Hepatocyte (in vitro differentiated cells): Measurements from ENCODE around the gene PTAR1. TPM values are rescaled to one million over a fixed set of nuclear protein-coding genes. Genes with fewer than 3 reads are reported as not detected.

Experiments used
- DNase-seq: peaks from one replicate; pipeline ENCODE4 v3.0.0-alpha.2; 2016; ENCODE audit warnings: low spot score
- H2AFZ ChIP-seq: fragments of 200-600 bp; sonication (generic); 2 replicates; pipeline ENCODE4 v1.6.0; 2016; ENCODE audit warnings: antibody characterized with exemption, mild to moderate bottlenecking
- H3K27ac ChIP-seq: fragments of 200-600 bp; sonication (generic); 2 replicates; pipeline ENCODE4 v1.5.1; 2016; ENCODE audit warnings: mild to moderate bottlenecking
- H3K27me3 ChIP-seq: fragments of 200-600 bp; sonication (generic); 2 replicates; pipeline ENCODE4 v1.6.1; 2016
- H3K36me3 ChIP-seq: fragments of 200-600 bp; sonication (generic); replicated peaks from 2 replicates; pipeline ENCODE4 v1.5.1; 2016; ENCODE audit warnings: low read depth; ENCODE audit not compliant: insufficient read depth
- H3K4me1 ChIP-seq: fragments of 200-600 bp; sonication (generic); 2 replicates; pipeline ENCODE4 v1.5.1; 2016; ENCODE audit warnings: mild to moderate bottlenecking, moderate library complexity; ENCODE audit not compliant: insufficient read depth
- H3K4me2 ChIP-seq: fragments of 200-600 bp; sonication (generic); 2 replicates; pipeline ENCODE4 v1.6.0; 2016
- H3K4me3 ChIP-seq: fragments of 200-600 bp; sonication (generic); 2 replicates; pipeline ENCODE4 v1.5.1; 2016; ENCODE audit warnings: mild to moderate bottlenecking
- H3K79me2 ChIP-seq: fragments of 200-600 bp; sonication (generic); 2 replicates; pipeline ENCODE4 v1.6.0; 2017; ENCODE audit warnings: mild to moderate bottlenecking
- H3K9me2 ChIP-seq: fragments of 200-600 bp; sonication (generic); replicated peaks from 2 replicates; pipeline ENCODE4 v1.6.0; 2017; ENCODE audit warnings: mild to moderate bottlenecking; ENCODE audit not compliant: insufficient read depth
- H3K9me3 ChIP-seq: fragments of 200-600 bp; sonication (generic); 2 replicates; pipeline ENCODE4 v1.5.1; 2016; ENCODE audit warnings: low read depth, mild to moderate bottlenecking
- H4K20me1 ChIP-seq: fragments of 200-600 bp; sonication (generic); 2 replicates; pipeline ENCODE4 v1.6.0; 2016; ENCODE audit warnings: mild to moderate bottlenecking; ENCODE audit not compliant: insufficient read depth, poor library complexity, severe bottlenecking
- EZH2 ChIP-seq: fragments of 200-600 bp; sonication (generic); IDR thresholded peaks from 2 replicates; pipeline ENCODE4 v1.6.1; 2016; ENCODE audit warnings: antibody characterized with exemption, mild to moderate bottlenecking, borderline replicate concordance
- EZH2phosphoT487 ChIP-seq: fragments of 200-600 bp; sonication (generic); IDR thresholded peaks from one replicate; pipeline ENCODE4 v1.6.1; 2018; ENCODE audit warnings: antibody characterized with exemption, mild to moderate bottlenecking, low read depth, moderate library complexity; ENCODE audit not compliant: unreplicated experiment, severe bottlenecking
- WGBS: methylation state at CpG from one replicate; pipeline ENCODE4 v1.1.6; 2016; ENCODE audit warnings: low lambda C conversion rate; ENCODE audit errors: missing lambda C conversion rate; 5-methylcytosine and 5-hydroxymethylcytosine counted together
- polyA plus RNA-seq: library from polyadenylated mRNA; unstranded; fragments of >200 nt; fragmentation: Nextera tagmentation; extraction: Ambion mirVana; gene quantifications from 2 replicates; pipeline ENCODE4 v1.2.1, GENCODE V29; 2016
- total RNA-seq: library from RNA; depleted of rRNA; stranded (reverse); fragments of >200 nt; gene quantifications from 2 replicates; pipeline ENCODE4 v1.2.3, GENCODE V29; 2014
- TF ChIP-seq, protein P1 (sequence below): fragments of 200-600 bp; sonication (generic); IDR thresholded peaks from 2 replicates; pipeline ENCODE4 v1.5.1; 2016; ENCODE audit warnings: antibody characterized with exemption, mild to moderate bottlenecking; ENCODE audit not compliant: poor library complexity

The PTAR1 gene
- total and polyA plus RNA-seq, 2 experiments from 2014 or later, result 10.8 to 75.1 TPM

DNA sequence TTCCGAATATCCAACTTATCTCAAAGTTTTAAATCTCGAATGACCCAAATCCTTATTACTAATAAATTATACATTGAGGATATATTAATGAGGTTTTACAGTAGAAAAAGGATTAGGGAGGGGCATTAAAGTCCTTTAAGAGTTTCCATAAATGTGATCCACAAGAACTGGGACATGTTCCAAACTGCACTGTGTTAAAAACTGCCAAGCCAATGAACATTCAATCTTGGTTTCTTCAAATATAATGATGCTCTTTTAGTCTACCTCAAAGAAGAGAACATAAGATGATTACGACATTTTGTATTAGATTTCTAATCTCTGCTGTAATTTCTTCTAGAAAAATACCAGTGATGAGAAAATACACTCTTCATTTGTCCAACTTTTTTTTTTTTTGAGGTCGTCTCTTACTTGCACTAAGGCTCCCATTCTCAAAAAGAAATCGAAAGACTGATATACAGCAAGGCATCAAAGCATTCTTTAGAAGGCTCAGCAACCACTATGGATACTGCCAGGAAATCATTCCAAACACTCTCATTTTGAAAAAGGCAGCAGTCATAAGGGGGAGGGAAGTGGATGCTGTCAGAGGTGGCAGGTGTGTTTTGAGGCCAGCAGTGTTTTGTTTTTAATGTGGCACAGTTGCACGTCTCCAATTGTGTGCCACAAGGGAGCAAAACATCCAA lies 1.7 kb downstream of the PTAR1 start:
- DNase-seq, result no peak
- no peaks in the 10 kb centered on the region for H3K36me3 ChIP-seq
- 44% methylated on average over 6 of the region's 6 CpGs for WGBS
- no peak for TF ChIP-seq EZH2
- no peak for TF ChIP-seq EZH2phosphoT487
- TF ChIP-seq, protein P1, sequence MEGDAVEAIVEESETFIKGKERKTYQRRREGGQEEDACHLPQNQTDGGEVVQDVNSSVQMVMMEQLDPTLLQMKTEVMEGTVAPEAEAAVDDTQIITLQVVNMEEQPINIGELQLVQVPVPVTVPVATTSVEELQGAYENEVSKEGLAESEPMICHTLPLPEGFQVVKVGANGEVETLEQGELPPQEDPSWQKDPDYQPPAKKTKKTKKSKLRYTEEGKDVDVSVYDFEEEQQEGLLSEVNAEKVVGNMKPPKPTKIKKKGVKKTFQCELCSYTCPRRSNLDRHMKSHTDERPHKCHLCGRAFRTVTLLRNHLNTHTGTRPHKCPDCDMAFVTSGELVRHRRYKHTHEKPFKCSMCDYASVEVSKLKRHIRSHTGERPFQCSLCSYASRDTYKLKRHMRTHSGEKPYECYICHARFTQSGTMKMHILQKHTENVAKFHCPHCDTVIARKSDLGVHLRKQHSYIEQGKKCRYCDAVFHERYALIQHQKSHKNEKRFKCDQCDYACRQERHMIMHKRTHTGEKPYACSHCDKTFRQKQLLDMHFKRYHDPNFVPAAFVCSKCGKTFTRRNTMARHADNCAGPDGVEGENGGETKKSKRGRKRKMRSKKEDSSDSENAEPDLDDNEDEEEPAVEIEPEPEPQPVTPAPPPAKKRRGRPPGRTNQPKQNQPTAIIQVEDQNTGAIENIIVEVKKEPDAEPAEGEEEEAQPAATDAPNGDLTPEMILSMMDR, result no peak
- peak overlapping the region; percentile 33 for H3K27ac ChIP-seq
- peaks cover 21% of the 10 kb centered on the region for H3K4me1 ChIP-seq
- H3K4me3 ChIP-seq, result peak overlapping the region; percentile 73
- peaks cover 61% of the 10 kb centered on the region for H3K79me2 ChIP-seq
- no peak overlapping the region for H2AFZ ChIP-seq
- no peaks in the 10 kb centered on the region for H3K9me3 ChIP-seq
- H3K4me2 ChIP-seq, result peak overlapping the region; percentile 85
- H4K20me1 ChIP-seq, result peaks cover 3% of the 10 kb centered on the region
- no peaks in the 10 kb centered on the region for H3K9me2 ChIP-seq
- H3K27me3 ChIP-seq, result no peaks in the 10 kb centered on the region

DNA sequence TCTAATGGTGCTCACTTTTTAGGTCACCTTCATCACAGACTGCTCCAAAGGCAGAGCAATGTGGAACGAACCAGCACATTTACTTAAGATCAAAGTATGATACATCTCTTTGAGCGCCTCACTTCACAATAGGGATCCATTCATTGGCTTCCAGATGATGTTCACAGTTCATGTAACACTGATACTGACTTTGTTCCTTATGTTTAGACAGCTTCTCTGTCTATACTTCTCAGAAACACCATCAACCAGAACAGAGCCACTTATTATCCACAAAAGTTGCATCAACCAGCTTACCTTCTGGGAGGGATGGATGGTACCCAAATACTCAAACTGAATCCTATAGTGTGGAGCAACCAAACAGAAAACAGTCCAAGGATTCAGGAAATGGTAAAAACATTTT lies 4.6 kb downstream of the PTAR1 start:
- H3K27ac ChIP-seq, result no peak overlapping the region
- no peaks in the 10 kb centered on the region for H3K36me3 ChIP-seq
- TF ChIP-seq EZH2, result no peak
- TF ChIP-seq, protein P1, result no peak
- TF ChIP-seq EZH2phosphoT487, result no peak
- H4K20me1 ChIP-seq, result peaks cover 8% of the 10 kb centered on the region
- no peak overlapping the region for H3K4me2 ChIP-seq
- 93% methylated on average over 2 of the region's 2 CpGs for WGBS
- peaks cover 21% of the 10 kb centered on the region for H3K4me1 ChIP-seq
- H3K9me3 ChIP-seq, result no peaks in the 10 kb centered on the region
- no peak overlapping the region for H3K4me3 ChIP-seq
- no peaks in the 10 kb centered on the region for H3K9me2 ChIP-seq
- H3K27me3 ChIP-seq, result no peaks in the 10 kb centered on the region
- peaks cover 90% of the 10 kb centered on the region for H3K79me2 ChIP-seq
- DNase-seq, result no peak
- H2AFZ ChIP-seq, result no peak overlapping the region

DNA sequence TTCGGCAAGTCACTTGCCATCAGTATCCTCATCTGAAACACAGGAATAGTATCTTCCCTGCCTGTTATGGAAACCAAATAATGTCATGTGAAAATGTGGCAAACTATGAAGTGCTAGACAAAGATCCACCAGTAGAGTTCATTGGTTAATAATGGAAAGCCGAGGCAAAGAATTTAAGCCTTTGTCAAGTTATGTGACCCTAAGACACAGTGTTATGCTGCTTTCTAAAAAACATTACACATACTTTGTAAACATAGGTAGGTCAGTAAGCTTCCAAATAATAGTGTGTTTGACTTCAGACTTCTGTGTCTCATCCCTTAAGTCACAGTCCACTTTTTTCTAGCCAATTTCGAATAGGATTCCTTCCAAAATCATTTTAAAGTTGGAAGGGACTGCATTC lies 6.0 kb downstream of the PTAR1 start:
- H4K20me1 ChIP-seq, result peaks cover 8% of the 10 kb centered on the region
- H3K4me1 ChIP-seq, result peaks cover 22% of the 10 kb centered on the region
- H3K27me3 ChIP-seq, result no peaks in the 10 kb centered on the region
- no peaks in the 10 kb centered on the region for H3K36me3 ChIP-seq
- no peaks in the 10 kb centered on the region for H3K9me3 ChIP-seq
- H2AFZ ChIP-seq, result no peak overlapping the region
- H3K4me3 ChIP-seq, result no peak overlapping the region
- DNase-seq, result no peak
- 87% methylated on average over 3 of the region's 3 CpGs for WGBS
- TF ChIP-seq, protein P1, result no peak
- no peak for TF ChIP-seq EZH2
- TF ChIP-seq EZH2phosphoT487, result no peak
- H3K27ac ChIP-seq, result no peak overlapping the region
- peaks cover 96% of the 10 kb centered on the region for H3K79me2 ChIP-seq
- H3K4me2 ChIP-seq, result no peak overlapping the region
- no peaks in the 10 kb centered on the region for H3K9me2 ChIP-seq
